Cardiac muscle cell (in vitro differentiated cells and primary cell): ENCODE data around the gene EDIL3. TPM values are rescaled to one million over a fixed set of nuclear protein-coding genes. Genes with fewer than 3 reads are reported as not detected.

Experiments used
- DNase-seq, 2 donors: peaks; one replicate each; pipeline versions ENCODE4 v3.0.0 to v3.0.0-alpha.2; 2010 to 2017; ENCODE audit warnings: low read depth in 1 of 2, low spot score in 1 of 2
- H3K27ac ChIP-seq: fragments of 200-600 bp; sonication (generic); 2 replicates; pipeline ENCODE4 v1.5.1; 2016
- H3K27me3 ChIP-seq: fragments of 200-600 bp; sonication (generic); 2 replicates; pipeline ENCODE4 v1.6.0; 2016; ENCODE audit warnings: control low read depth
- H3K36me3 ChIP-seq: fragments of 200-600 bp; sonication (generic); 2 replicates; pipeline ENCODE4 v1.5.1; 2016; ENCODE audit warnings: control low read depth
- H3K4me1 ChIP-seq: fragments of 200-600 bp; sonication (generic); 2 replicates; pipeline ENCODE4 v1.8.1; 2017; ENCODE audit warnings: low read depth, mild to moderate bottlenecking, mixed run types
- H3K4me3 ChIP-seq: fragments of 200-600 bp; sonication (generic); 2 replicates; pipeline ENCODE4 v1.5.1; 2016; ENCODE audit warnings: mild to moderate bottlenecking
- H3K9me3 ChIP-seq: fragments of 200-600 bp; sonication (generic); 2 replicates; pipeline ENCODE4 v1.5.1; 2017; ENCODE audit warnings: low read depth, mild to moderate bottlenecking, control low read depth
- polyA plus RNA-seq: library from polyadenylated mRNA; unstranded; fragments of >200 nt; fragmentation: Nextera tagmentation; extraction: Ambion mirVana; gene quantifications from 2 replicates; pipeline ENCODE4 v1.2.1, GENCODE V29; 2016
- total RNA-seq: library from RNA; depleted of rRNA; stranded (reverse); fragments of >200 nt; gene quantifications from 2 replicates; pipeline ENCODE4 v1.2.3, GENCODE V29; 2016
- TF ChIP-seq, protein P1 (sequence below): IDR thresholded peaks from 2 replicates; pipeline ENCODE4 v1.5.1; 2012; ENCODE audit warnings: low read depth, mild to moderate bottlenecking, low read length

Gene EDIL3
- total and polyA plus RNA-seq, 2 experiments from 2014 or later, result 7.2 to 7.7 TPM

DNA sequence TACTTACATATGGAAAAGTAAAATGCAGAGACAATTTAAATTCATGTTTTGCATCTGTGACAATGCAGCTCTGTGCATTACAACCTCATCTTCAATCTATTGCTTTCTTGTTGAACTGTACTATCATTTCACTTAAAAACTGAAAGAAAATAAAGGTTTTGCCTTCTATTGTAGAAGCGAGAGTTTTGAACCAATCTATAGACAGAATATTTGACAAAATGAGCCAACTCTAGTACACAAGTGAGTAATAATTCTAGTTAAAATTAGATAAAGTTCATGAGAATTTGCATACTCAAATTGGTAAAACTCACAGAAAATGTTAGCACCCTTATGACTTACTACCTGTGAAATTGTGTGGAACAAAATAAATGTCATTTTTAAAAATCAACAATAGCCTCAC is 123.7 kb downstream of the EDIL3 start:
- DNase-seq, result no peak
- H3K27ac ChIP-seq, result no peak overlapping the region
- H3K4me3 ChIP-seq, result no peak overlapping the region
- no peaks in the 10 kb centered on the region for H3K36me3 ChIP-seq
- no peaks in the 10 kb centered on the region for H3K27me3 ChIP-seq
- H3K9me3 ChIP-seq, result no peaks in the 10 kb centered on the region
- TF ChIP-seq, protein P1, sequence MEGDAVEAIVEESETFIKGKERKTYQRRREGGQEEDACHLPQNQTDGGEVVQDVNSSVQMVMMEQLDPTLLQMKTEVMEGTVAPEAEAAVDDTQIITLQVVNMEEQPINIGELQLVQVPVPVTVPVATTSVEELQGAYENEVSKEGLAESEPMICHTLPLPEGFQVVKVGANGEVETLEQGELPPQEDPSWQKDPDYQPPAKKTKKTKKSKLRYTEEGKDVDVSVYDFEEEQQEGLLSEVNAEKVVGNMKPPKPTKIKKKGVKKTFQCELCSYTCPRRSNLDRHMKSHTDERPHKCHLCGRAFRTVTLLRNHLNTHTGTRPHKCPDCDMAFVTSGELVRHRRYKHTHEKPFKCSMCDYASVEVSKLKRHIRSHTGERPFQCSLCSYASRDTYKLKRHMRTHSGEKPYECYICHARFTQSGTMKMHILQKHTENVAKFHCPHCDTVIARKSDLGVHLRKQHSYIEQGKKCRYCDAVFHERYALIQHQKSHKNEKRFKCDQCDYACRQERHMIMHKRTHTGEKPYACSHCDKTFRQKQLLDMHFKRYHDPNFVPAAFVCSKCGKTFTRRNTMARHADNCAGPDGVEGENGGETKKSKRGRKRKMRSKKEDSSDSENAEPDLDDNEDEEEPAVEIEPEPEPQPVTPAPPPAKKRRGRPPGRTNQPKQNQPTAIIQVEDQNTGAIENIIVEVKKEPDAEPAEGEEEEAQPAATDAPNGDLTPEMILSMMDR, result no peak
- H3K4me1 ChIP-seq, result peaks cover 8% of the 10 kb centered on the region

DNA sequence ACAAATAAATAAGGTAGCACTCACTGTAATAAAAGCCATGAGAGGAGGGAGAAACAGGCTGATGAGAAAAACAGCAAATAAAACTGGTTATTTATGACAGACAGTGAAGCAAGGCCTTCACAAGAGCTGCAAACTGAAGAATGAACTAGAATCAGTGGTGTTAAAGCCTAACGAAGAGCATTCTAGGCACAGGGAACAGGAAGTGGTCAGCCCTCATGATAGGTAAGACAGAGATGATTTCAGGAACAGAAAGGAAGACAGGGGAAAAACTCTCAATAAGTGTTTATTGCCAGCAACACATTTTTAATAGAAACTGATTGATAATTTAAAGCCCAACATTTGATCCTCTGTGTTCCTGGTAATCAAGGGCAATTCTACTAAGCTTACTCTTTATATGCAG is 124.5 kb downstream of the EDIL3 start:
- Histone ChIP-seq H3K4me1 (peaks cover 8% of the 10 kb centered on the region), H3K27me3 (no peaks in the 10 kb centered on the region), H3K27ac (peak overlapping the region; percentile 49), H3K9me3 (no peaks in the 10 kb centered on the region), H3K36me3 (no peaks in the 10 kb centered on the region), H3K4me3 (no peak overlapping the region)
- TF ChIP-seq, protein P1, result no peak
- DNase-seq, result no peak

DNA sequence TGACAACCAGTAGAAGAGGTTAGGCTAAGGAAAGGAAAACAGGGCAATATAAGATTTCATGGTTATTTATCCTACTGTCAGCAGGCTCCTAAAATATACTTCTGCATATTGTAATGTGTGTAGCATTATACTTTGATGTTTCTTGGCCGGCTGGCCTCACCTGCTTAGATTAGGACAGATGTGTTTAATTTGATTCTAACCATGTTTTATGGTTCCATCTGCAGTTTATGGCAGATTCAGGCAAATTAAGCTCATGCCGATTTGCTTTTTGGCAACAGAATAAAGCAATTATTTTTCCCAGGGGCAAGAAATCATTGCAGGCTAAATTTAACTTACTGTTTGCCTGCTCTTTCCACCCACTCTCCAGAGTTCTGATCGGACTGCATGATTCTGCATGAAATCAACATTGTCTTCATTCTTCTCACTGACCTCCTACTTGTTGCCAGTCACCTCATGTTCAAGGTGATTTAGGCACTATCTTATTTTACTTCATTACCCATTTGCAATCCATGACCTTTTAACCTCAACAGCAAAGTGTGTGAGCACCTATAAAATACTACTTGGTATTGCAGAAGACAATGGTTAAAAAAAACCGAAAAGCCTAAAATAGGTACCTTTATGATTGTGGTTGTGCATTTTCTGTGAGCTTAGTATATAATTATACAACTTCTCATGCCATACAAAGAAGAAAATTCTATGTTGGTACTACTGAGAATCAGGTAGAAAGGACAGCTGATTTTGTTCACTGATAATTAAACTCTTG is 125.2 kb downstream of the EDIL3 start:
- TF ChIP-seq, protein P1, result no peak
- Histone ChIP-seq H3K4me1 (peaks cover 8% of the 10 kb centered on the region), H3K4me3 (no peak overlapping the region), H3K27me3 (no peaks in the 10 kb centered on the region), H3K27ac (peak overlapping the region; percentile 49), H3K9me3 (no peaks in the 10 kb centered on the region), H3K36me3 (no peaks in the 10 kb centered on the region)
- DNase-seq, result no peak

- no peaks in the 10 kb centered on the region for H3K27me3 ChIP-seq
- DNase-seq, result no peak
- no peak overlapping the region for H3K4me3 ChIP-seq
- TF ChIP-seq, protein P1, result no peak
- H3K9me3 ChIP-seq, result no peaks in the 10 kb centered on the region
- no peaks in the 10 kb centered on the region for H3K36me3 ChIP-seq
- peaks cover 8% of the 10 kb centered on the region for H3K4me1 ChIP-seq
- H3K27ac ChIP-seq, result no peak overlapping the region
Measured at GRCh38 chr5:84257061-84257460, 127.6 kb downstream of the EDIL3 start.

DNA sequence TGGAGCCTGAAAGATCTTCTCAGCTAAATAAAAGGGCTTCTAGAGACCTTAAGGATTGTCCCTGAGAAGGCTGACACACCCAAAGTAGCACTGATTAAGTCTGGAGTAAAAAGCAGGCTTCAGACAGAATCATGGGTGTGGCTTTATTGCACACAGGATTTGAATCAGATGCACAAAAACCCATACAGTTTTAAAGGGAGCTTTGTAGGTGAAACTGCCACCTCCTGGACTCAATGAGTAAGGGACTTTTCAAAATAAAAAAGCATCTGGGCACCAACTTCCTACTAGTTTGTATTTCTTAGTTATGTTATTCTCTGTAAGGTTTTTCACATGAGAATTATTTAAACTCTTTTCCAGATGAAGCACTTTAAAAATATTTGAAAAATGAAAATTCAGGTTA is 129.4 kb downstream of the EDIL3 start:
- TF ChIP-seq, protein P1, result peak; percentile 41

More for the DNA sequence above, 129.4 kb downstream of the EDIL3 start:
- H3K27me3 ChIP-seq, result no peaks in the 10 kb centered on the region
- DNase-seq, result peak in 1 of 2 donors; percentile 55
- no peak overlapping the region for H3K4me3 ChIP-seq
- no peak overlapping the region for H3K27ac ChIP-seq
- H3K4me1 ChIP-seq, result peaks cover 8% of the 10 kb centered on the region
- H3K9me3 ChIP-seq, result no peaks in the 10 kb centered on the region
- no peaks in the 10 kb centered on the region for H3K36me3 ChIP-seq
